ENCODE results near the gene PNPT1.
"Not testable (repeated sequence)": the region's sequence is repeated elsewhere in the genome, so short reads cannot be mapped to it uniquely, and the experiment has no call there.

Gene PNPT1

GRCh38 chr2:55598056-55598795 is 95.4 kb downstream of the PNPT1 start:
- ATAC-seq (ENCODE audit: low read depth) (no peak), DNase-seq (ENCODE audit: low spot score in 2 of 2) (no peak)
- no peaks in the 10 kb centered on the region for H3K9me3 Mint-ChIP-seq
- peaks cover 17% of the 10 kb centered on the region for H3K36me3 Mint-ChIP-seq
- no peak overlapping the region for H3K27ac Mint-ChIP-seq
- no peak overlapping the region for H3K4me3 Mint-ChIP-seq
- H3K4me1 Mint-ChIP-seq = peaks cover 13% of the 10 kb centered on the region
- no peaks in the 10 kb centered on the region for H3K27me3 Mint-ChIP-seq

- H3K4me1 Mint-ChIP-seq; H3K27me3 Mint-ChIP-seq; ATAC-seq (ENCODE audit: low read depth); H3K4me3 Mint-ChIP-seq; H3K9me3 Mint-ChIP-seq; H3K27ac Mint-ChIP-seq; DNase-seq (ENCODE audit: low spot score in 2 of 2): not testable (repeated sequence)
- H3K36me3 Mint-ChIP-seq = peaks cover 17% of the 10 kb centered on the region
These were observed 96.8 kb downstream of the PNPT1 start for GRCh38 chr2:55596795-55597194.

- Mint-ChIP-seq H3K27me3 (no peaks in the 10 kb centered on the region), H3K36me3 (peaks cover 19% of the 10 kb centered on the region), H3K4me1 (peaks cover 9% of the 10 kb centered on the region), H3K4me3 (no peak overlapping the region), H3K9me3 (no peaks in the 10 kb centered on the region), H3K27ac (no peak overlapping the region)
- no peak for ATAC-seq (ENCODE audit: low read depth)
- DNase-seq (ENCODE audit: low spot score in 2 of 2) = no peak
These were observed 98.1 kb downstream of the PNPT1 start for GRCh38 chr2:55595536-55595935.

GRCh38 chr2:55592130-55592529 is 101.5 kb downstream of the PNPT1 start:
- no peaks in the 10 kb centered on the region for H3K27me3 Mint-ChIP-seq
- no peak for DNase-seq (ENCODE audit: low spot score in 2 of 2)
- no peak overlapping the region for H3K4me3 Mint-ChIP-seq
- no peak overlapping the region for H3K27ac Mint-ChIP-seq
- no peaks in the 10 kb centered on the region for H3K9me3 Mint-ChIP-seq
- ATAC-seq (ENCODE audit: low read depth) = no peak
- peaks cover 3% of the 10 kb centered on the region for H3K4me1 Mint-ChIP-seq
- peaks cover 13% of the 10 kb centered on the region for H3K36me3 Mint-ChIP-seq

- H3K4me3 Mint-ChIP-seq = no peak overlapping the region
- peaks cover 10% of the 10 kb centered on the region for H3K36me3 Mint-ChIP-seq
- H3K27me3 Mint-ChIP-seq = no peaks in the 10 kb centered on the region
- ATAC-seq (ENCODE audit: low read depth) = no peak
- no peak for DNase-seq (ENCODE audit: low spot score in 2 of 2)
- H3K27ac Mint-ChIP-seq = no peak overlapping the region
- H3K4me1 Mint-ChIP-seq = peaks cover 3% of the 10 kb centered on the region
- H3K9me3 Mint-ChIP-seq = no peaks in the 10 kb centered on the region
These were observed 102.7 kb downstream of the PNPT1 start for GRCh38 chr2:55590810-55591440.

GRCh38 chr2:55585451-55586080 is 108.1 kb downstream of the PNPT1 start:
- Mint-ChIP-seq H3K27ac (no peak overlapping the region), H3K4me3 (no peak overlapping the region), H3K27me3 (no peaks in the 10 kb centered on the region), H3K36me3 (peaks cover 17% of the 10 kb centered on the region), H3K9me3 (no peaks in the 10 kb centered on the region), H3K4me1 (no peaks in the 10 kb centered on the region)
- ATAC-seq (ENCODE audit: low read depth) = no peak
- no peak for DNase-seq (ENCODE audit: low spot score in 2 of 2)
